ENCODE measurements around the gene LY9. TPM values are rescaled to one million over a fixed set of nuclear protein-coding genes. Genes with fewer than 3 reads are reported as not detected.

The LY9 gene
- polyA plus RNA-seq, 3 donors, result 1.4 to 2.7 (median 1.7) TPM

GRCh38 chr1:160747717-160748116, 48.3 kb upstream of the LY9 start:
- Mint-ChIP-seq H3K4me3 (no peak overlapping the region), H3K27me3 (ENCODE audit: low read depth in 3 of 3) (peaks cover 2 to 9% (median 2%) of the 10 kb centered on the region in 3 donors), H3K27ac (no peak overlapping the region), H3K4me1 (peaks cover 46% of the 10 kb centered on the region), H3K9me3 (no peaks in the 10 kb centered on the region), H3K36me3 (peaks cover 8 to 14% of the 10 kb centered on the region in 2 donors)
- Histone ChIP-seq H4K20me1 (ENCODE audit: insufficient read depth, low read length) (no peaks in the 10 kb centered on the region), H3K79me2 (ENCODE audit: insufficient read depth, low read length) (no peaks in the 10 kb centered on the region), H3K4me1 (ENCODE audit: control insufficient read depth in 1 of 2, insufficient read depth in 2 of 2, low read length in 2 of 2) (peaks cover 43% of the 10 kb centered on the region in 2 donors), H3K27ac (ENCODE audit: low read depth in 1 of 2, low read length in 2 of 2) (no peak overlapping the region), H2AFZ (ENCODE audit: insufficient read depth, low read depth, low read length, poor library complexity, severe bottlenecking) (no peak overlapping the region), H3K36me3 (replicated peaks in 1 of 2; ENCODE audit: control insufficient read depth in 1 of 2, insufficient read depth in 2 of 2, low read length in 2 of 2) (no peaks in the 10 kb centered on the region), H3K27me3 (ENCODE audit: control insufficient read depth in 2 of 2, insufficient read depth in 2 of 2, low read length in 2 of 2) (no peaks in the 10 kb centered on the region), H3K4me2 (replicated peaks; ENCODE audit: extremely low read depth, low read length, poor library complexity, severe bottlenecking) (no peak overlapping the region), H3K4me3 (replicated peaks in 1 of 3; ENCODE audit: low read depth in 2 of 3, low read length in 3 of 3) (no peak overlapping the region), H3K9me3 (replicated peaks in 1 of 2; ENCODE audit: control insufficient read depth in 1 of 2, insufficient read depth in 1 of 2, low read length in 2 of 2) (no peaks in the 10 kb centered on the region), H3K9ac (ENCODE audit: insufficient read depth, low read length, poor library complexity, severe bottlenecking) (no peak overlapping the region)
- no peak for TF ChIP-seq CTCF (IDR thresholded peaks at IDR 0.05)
- no peak for DNase-seq
- intact Hi-C loops (cut with micrococcal nuclease), result no loop called here

- H3K4me1 Mint-ChIP-seq, result peaks cover 40% of the 10 kb centered on the region
Measured at GRCh38 chr1:160748181-160748877, 47.6 kb upstream of the LY9 start.

More at GRCh38 chr1:160748181-160748877, 47.6 kb upstream of the LY9 start:
- peak overlapping the region; percentile 56 for H3K4me2 ChIP-seq (replicated peaks; ENCODE audit: extremely low read depth, low read length, poor library complexity, severe bottlenecking)
- peak overlapping the region in 1 of 2 donors; percentile 10 for H3K27ac ChIP-seq (ENCODE audit: low read depth in 1 of 2, low read length in 2 of 2)
- no peaks in the 10 kb centered on the region for H3K9me3 Mint-ChIP-seq
- no peaks in the 10 kb centered on the region for H3K79me2 ChIP-seq (ENCODE audit: insufficient read depth, low read length)
- no peaks in the 10 kb centered on the region for H3K36me3 ChIP-seq (replicated peaks in 1 of 2; ENCODE audit: control insufficient read depth in 1 of 2, insufficient read depth in 2 of 2, low read length in 2 of 2)
- H3K27me3 Mint-ChIP-seq (ENCODE audit: low read depth in 3 of 3), result peaks cover 2 to 9% (median 4%) of the 10 kb centered on the region in 3 donors
- peaks cover 8 to 18% of the 10 kb centered on the region in 2 donors for H3K36me3 Mint-ChIP-seq
- H4K20me1 ChIP-seq (ENCODE audit: insufficient read depth, low read length), result no peaks in the 10 kb centered on the region
- TF ChIP-seq CTCF (IDR thresholded peaks at IDR 0.05), result no peak
- peak overlapping the region; percentile 55 to 87 (median 66) for H3K27ac Mint-ChIP-seq
- no peak overlapping the region for H2AFZ ChIP-seq (ENCODE audit: insufficient read depth, low read depth, low read length, poor library complexity, severe bottlenecking)
- H3K4me3 Mint-ChIP-seq, result peak overlapping the region in 1 of 2 donors; percentile 40
- WGBS (ENCODE audit: insufficient coverage), result 0% methylated on average over 1 of the region's 10 CpGs
- intact Hi-C loops (cut with micrococcal nuclease), result no loop called here
- no peaks in the 10 kb centered on the region for H3K27me3 ChIP-seq (ENCODE audit: control insufficient read depth in 2 of 2, insufficient read depth in 2 of 2, low read length in 2 of 2)
- peaks cover 36 to 37% of the 10 kb centered on the region in 2 donors for H3K4me1 ChIP-seq (ENCODE audit: control insufficient read depth in 1 of 2, insufficient read depth in 2 of 2, low read length in 2 of 2)
- DNase-seq, result peak in 2 of 3 donors; percentile 14 to 52
- H3K9ac ChIP-seq (ENCODE audit: insufficient read depth, low read length, poor library complexity, severe bottlenecking), result no peak overlapping the region
- no peaks in the 10 kb centered on the region for H3K9me3 ChIP-seq (replicated peaks in 1 of 2; ENCODE audit: control insufficient read depth in 1 of 2, insufficient read depth in 1 of 2, low read length in 2 of 2)
- peak overlapping the region in 1 of 3 experiments; percentile 39 for H3K4me3 ChIP-seq (replicated peaks in 1 of 3; ENCODE audit: low read depth in 2 of 3, low read length in 3 of 3)

All from CD14-positive monocyte (primary cell).